Measurements from ENCODE around the gene SPAG7. TPM values are rescaled to one million over a fixed set of nuclear protein-coding genes. Genes with fewer than 3 reads are reported as not detected.

The SPAG7 gene
- total RNA-seq (10 to 100 TPM; 42.6 to 84.5 (median 72.3) TPM), polyA plus RNA-seq (10 to 100 TPM; 67.8 to 79.3 (median 73.9) TPM)

GRCh38 chr17:4967539-4968485, at the start of gene SPAG7:
Gene SPAG7, minus strand, starts transcription at chr17:4967817. Its CDS starts 13 bp downstream, at chr17:4967804.
- TF ChIP-seq POLR2AphosphoS5 (IDR thresholded peaks at IDR 0.05) (peak; percentile 83 to 91 (median 85)), EP300 (IDR thresholded peaks at IDR 0.05) (no peak), POLR2A (IDR thresholded peaks at IDR 0.05) (peak; percentile 46 to 78), CTCF (IDR thresholded peaks at IDR 0.05) (peak in 1 of 4 experiments; percentile 13)
- Histone ChIP-seq H3K4me1 (peaks cover 0 to 49% (median 40%) of the 10 kb centered on the region in 4 donors), H3K9me3 (no peaks in the 10 kb centered on the region), H3K27me3 (no peaks in the 10 kb centered on the region), H3K4me3 (peak within 1 kb of the TSS; percentile 66 to 71 (median 69)), H3K27ac (peak within 1 kb of the TSS; percentile 91 to 97 (median 95)), H3K36me3 (peaks cover 4 to 24% (median 14%) of the 10 kb centered on the region in 4 donors)
- 1% methylated on average over 66 of the region's 66 CpGs for WGBS, 2 donors
- intact Hi-C loops (cut with DNase I) = loop anchor here (1.0 to 2.0 kb wide), 3 partner anchors 19 to 27 kb away; partner anchors contain the start of genes CAMTA2, RNF167 and SLC25A11
- peak; percentile 98 for DNase-seq

- Histone ChIP-seq H3K27ac (no peak overlapping the region), H3K4me3 (no peak overlapping the region), H3K4me1 (no peaks in the 10 kb centered on the region), H3K36me3 (peaks cover 14 to 97% (median 50%) of the 10 kb centered on the region in 4 donors), H3K27me3 (no peaks in the 10 kb centered on the region), H3K9me3 (no peaks in the 10 kb centered on the region)
- no peak for DNase-seq
- WGBS, 2 donors = 87 to 90% methylated on average over 4 of the region's 4 CpGs
- intact Hi-C loops (cut with DNase I) = no loop called here
- TF ChIP-seq EP300 (IDR thresholded peaks at IDR 0.05) (no peak), POLR2A (IDR thresholded peaks at IDR 0.05) (no peak), CTCF (IDR thresholded peaks at IDR 0.05) (no peak), POLR2AphosphoS5 (IDR thresholded peaks at IDR 0.05) (no peak)
Observed at GRCh38 chr17:5014357-5014756, 46.7 kb upstream of the SPAG7 start.

- H3K4me1 ChIP-seq = no peaks in the 10 kb centered on the region
- no peak for DNase-seq
- H3K27ac ChIP-seq = no peak overlapping the region
- no peak overlapping the region for H3K4me3 ChIP-seq
- WGBS, 2 donors = 80 to 84% methylated on average over 6 of the region's 6 CpGs
- intact Hi-C loops (cut with DNase I) = no loop called here
- TF ChIP-seq POLR2A (IDR thresholded peaks at IDR 0.05) (no peak), POLR2AphosphoS5 (IDR thresholded peaks at IDR 0.05) (no peak), EP300 (IDR thresholded peaks at IDR 0.05) (no peak), CTCF (IDR thresholded peaks at IDR 0.05) (no peak)
- H3K9me3 ChIP-seq = no peaks in the 10 kb centered on the region
- no peaks in the 10 kb centered on the region for H3K27me3 ChIP-seq
- H3K36me3 ChIP-seq = peaks cover 28 to 97% (median 57%) of the 10 kb centered on the region in 4 donors
Observed at GRCh38 chr17:5011928-5012327, 44.3 kb upstream of the SPAG7 start.

GRCh38 chr17:5003214-5003867, 35.7 kb upstream of the SPAG7 start:
- 96% methylated on average over 18 of the region's 18 CpGs for WGBS, 2 donors
- Histone ChIP-seq H3K36me3 (peaks cover 48 to 78% (median 75%) of the 10 kb centered on the region in 4 donors), H3K27ac (no peak overlapping the region), H3K4me3 (no peak overlapping the region), H3K4me1 (peaks cover 0 to 26% (median 25%) of the 10 kb centered on the region in 4 donors), H3K27me3 (no peaks in the 10 kb centered on the region), H3K9me3 (no peaks in the 10 kb centered on the region)
- TF ChIP-seq EP300 (IDR thresholded peaks at IDR 0.05) = no peak
- TF ChIP-seq POLR2AphosphoS5 (IDR thresholded peaks at IDR 0.05) = no peak
- no peak for TF ChIP-seq POLR2A (IDR thresholded peaks at IDR 0.05)
- TF ChIP-seq CTCF (IDR thresholded peaks at IDR 0.05) = no peak
- DNase-seq = no peak
- intact Hi-C loops (cut with DNase I) = no loop called here
